Tibial nerve (tissue), 4 donors: ENCODE data around the gene GSX1. TPM values are rescaled to one million over a fixed set of nuclear protein-coding genes. Genes with fewer than 3 reads are reported as not detected.
"Not testable (repeated sequence)": the region's sequence is repeated elsewhere in the genome, so short reads cannot be mapped to it uniquely, and the experiment has no call there.

Experiments
- DNase-seq, 2 donors: peaks; one replicate each; pipeline ENCODE4 v3.0.0-alpha.2; 2019; ENCODE audit warnings: low spot score in 2 of 2
- H3K27ac ChIP-seq, 4 donors: fragments of 200-600 bp; sonication (generic) in 3 of 4; one replicate each; pipeline ENCODE4 v1.5.1; 2017 to 2019; ENCODE audit warnings: mild to moderate bottlenecking in 1 of 4
- H3K27me3 ChIP-seq, 2 donors: fragments of 200-600 bp; sonication (generic) in 1 of 2; one replicate each; pipeline versions ENCODE4 v1.5.1 to v1.6.0; 2017 to 2019
- H3K36me3 ChIP-seq, 3 donors: fragments of 200-600 bp; sonication (generic); one replicate each; pipeline ENCODE4 v1.5.1; 2018 to 2019
- H3K4me1 ChIP-seq, 4 donors: fragments of 200-600 bp; sonication (generic) in 3 of 4; one replicate each; pipeline ENCODE4 v1.5.1; 2017 to 2019
- H3K4me3 ChIP-seq, 4 donors: fragments of 200-600 bp; sonication (generic) in 3 of 4; one replicate each; pipeline ENCODE4 v1.5.1; 2017 to 2019; ENCODE audit warnings: mild to moderate bottlenecking in 1 of 4, moderate library complexity in 1 of 4
- H3K9me3 ChIP-seq, 4 donors: fragments of 200-600 bp; sonication (generic) in 3 of 4; one replicate each; pipeline ENCODE4 v1.5.1; 2017 to 2019
- EP300 ChIP-seq, 2 donors: sonication (generic); formaldehyde crosslinking; IDR thresholded peaks; one replicate each; pipeline ENCODE4 v1.6.1; 2017; ENCODE audit warnings: antibody characterized with exemption in 2 of 2, mild to moderate bottlenecking in 1 of 2
- POLR2A ChIP-seq, 2 donors: fragments of 450-650 bp; IDR thresholded peaks; one replicate each; pipeline ENCODE4 v1.6.1; 2017; ENCODE audit warnings: antibody characterized with exemption in 2 of 2, mild to moderate bottlenecking in 2 of 2, moderate library complexity in 2 of 2
- WGBS, 2 donors: methylation state at CpG; one replicate each; pipeline ENCODE4 v1.1.5; 2018; 5-methylcytosine and 5-hydroxymethylcytosine counted together
- total RNA-seq, 4 donors: library from RNA; depleted of rRNA; stranded (reverse); fragments of >200 nt; gene quantifications; one replicate each; pipeline ENCODE4 v1.1.0, GENCODE V29; 2016
- TF ChIP-seq, protein P1 (sequence below), 5 experiments: fragments of 200-600 bp in 3 of 5; fragments of 450-650 bp in 2 of 5; sonication (generic) in 3 of 5; IDR thresholded peaks; one replicate each; pipeline ENCODE4 v1.5.1; 2016 to 2019; ENCODE audit warnings: antibody characterized with exemption in 5 of 5, mild to moderate bottlenecking in 3 of 5, moderate library complexity in 2 of 5

GSX1 gene
- total RNA-seq, result not detected

DNA sequence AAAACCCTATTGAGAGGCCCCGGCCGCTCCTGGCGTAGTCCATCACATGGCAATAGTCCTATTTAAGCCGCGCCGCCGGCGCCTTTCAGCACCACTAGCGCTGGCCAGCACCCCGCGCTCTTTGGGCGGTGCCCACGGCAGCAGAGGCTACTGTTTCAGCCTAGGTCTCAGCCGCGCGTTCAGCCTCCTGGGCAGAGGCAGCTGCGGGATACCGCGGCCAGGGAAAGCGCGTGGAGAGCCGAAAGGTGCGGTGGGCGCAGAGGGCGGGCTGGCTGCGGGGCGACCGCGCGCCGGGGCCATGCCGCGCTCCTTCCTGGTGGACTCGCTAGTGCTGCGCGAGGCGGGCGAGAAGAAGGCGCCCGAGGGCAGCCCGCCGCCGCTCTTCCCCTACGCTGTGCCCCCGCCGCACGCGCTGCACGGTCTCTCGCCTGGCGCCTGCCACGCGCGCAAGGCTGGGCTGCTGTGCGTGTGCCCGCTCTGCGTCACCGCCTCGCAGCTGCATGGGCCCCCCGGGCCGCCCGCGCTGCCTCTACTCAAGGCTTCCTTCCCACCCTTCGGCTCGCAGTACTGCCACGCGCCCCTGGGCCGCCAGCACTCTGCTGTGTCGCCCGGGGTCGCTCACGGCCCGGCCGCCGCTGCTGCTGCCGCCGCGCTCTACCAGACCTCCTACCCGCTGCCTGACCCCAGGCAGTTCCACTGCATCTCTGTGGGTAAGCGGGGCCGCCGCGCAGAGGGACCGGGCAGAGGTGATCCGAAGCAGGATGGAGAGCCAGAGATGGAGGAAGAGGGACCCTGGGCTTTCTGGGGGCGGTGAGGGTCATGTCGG, at the start of gene GSX1:
GSX1 (plus strand) TSS at position 91 of the 826 bp plus-strand sequence; CDS start at position 299, 208 bp downstream.
- H3K4me1 ChIP-seq, result peaks cover 0 to 63% (median 29%) of the 10 kb centered on the region in 4 donors
- no peaks in the 10 kb centered on the region for H3K36me3 ChIP-seq
- no peak within 1 kb of the TSS for H3K27ac ChIP-seq
- H3K27me3 ChIP-seq, result peaks cover 2 to 100% of the 10 kb centered on the region in 2 donors
- H3K9me3 ChIP-seq, result no peaks in the 10 kb centered on the region
- WGBS, 2 donors, result 2% methylated on average over 25 to 58 of the region's 87 CpGs
- peak in 1 of 2 donors; percentile 19 for DNase-seq
- H3K4me3 ChIP-seq, result peak within 1 kb of the TSS; percentile 6 to 43 (median 38)
- TF ChIP-seq, protein P1, sequence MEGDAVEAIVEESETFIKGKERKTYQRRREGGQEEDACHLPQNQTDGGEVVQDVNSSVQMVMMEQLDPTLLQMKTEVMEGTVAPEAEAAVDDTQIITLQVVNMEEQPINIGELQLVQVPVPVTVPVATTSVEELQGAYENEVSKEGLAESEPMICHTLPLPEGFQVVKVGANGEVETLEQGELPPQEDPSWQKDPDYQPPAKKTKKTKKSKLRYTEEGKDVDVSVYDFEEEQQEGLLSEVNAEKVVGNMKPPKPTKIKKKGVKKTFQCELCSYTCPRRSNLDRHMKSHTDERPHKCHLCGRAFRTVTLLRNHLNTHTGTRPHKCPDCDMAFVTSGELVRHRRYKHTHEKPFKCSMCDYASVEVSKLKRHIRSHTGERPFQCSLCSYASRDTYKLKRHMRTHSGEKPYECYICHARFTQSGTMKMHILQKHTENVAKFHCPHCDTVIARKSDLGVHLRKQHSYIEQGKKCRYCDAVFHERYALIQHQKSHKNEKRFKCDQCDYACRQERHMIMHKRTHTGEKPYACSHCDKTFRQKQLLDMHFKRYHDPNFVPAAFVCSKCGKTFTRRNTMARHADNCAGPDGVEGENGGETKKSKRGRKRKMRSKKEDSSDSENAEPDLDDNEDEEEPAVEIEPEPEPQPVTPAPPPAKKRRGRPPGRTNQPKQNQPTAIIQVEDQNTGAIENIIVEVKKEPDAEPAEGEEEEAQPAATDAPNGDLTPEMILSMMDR (IDR thresholded peaks at IDR 0.05), result no peak
- TF ChIP-seq EP300 (IDR thresholded peaks at IDR 0.05) (no peak), POLR2A (IDR thresholded peaks at IDR 0.05) (no peak)

DNA sequence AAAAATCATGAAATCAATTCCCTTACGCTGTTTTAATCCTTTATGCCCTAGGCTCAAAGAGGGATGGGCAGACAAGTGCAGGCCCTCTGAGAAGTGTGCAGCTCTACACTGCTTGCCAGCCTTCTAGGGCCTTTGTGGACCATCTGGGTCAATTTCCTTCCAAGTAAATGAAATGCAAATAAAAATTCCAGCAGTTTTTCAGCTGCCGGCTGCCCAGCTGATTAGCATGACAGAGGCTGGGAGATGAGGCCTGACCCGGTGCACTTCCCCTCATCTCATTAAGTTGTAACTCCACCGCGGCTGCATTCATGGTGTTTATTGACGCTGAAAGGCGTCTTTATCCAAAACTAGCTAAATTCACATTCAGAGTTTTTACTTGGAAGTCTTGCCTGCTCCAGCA, 47.5 kb upstream of the GSX1 start:
- Histone ChIP-seq H3K27me3 (no peaks in the 10 kb centered on the region), H3K36me3 (no peaks in the 10 kb centered on the region), H3K4me1 (no peaks in the 10 kb centered on the region), H3K4me3 (no peak overlapping the region), H3K9me3 (peaks cover 0 to 5% (median 0%) of the 10 kb centered on the region in 4 donors), H3K27ac (no peak overlapping the region)
- WGBS, 2 donors, result 16 to 26% methylated on average over 7 of the region's 7 CpGs
- no peak for TF ChIP-seq POLR2A (IDR thresholded peaks at IDR 0.05)
- TF ChIP-seq, protein P1 (IDR thresholded peaks at IDR 0.05), result no peak
- TF ChIP-seq EP300 (IDR thresholded peaks at IDR 0.05), result no peak
- no peak for DNase-seq

- H3K27ac ChIP-seq, result no peak overlapping the region
- no peaks in the 10 kb centered on the region for H3K27me3 ChIP-seq
- 61 to 72% methylated on average over 5 of the region's 5 CpGs for WGBS, 2 donors
- H3K36me3 ChIP-seq, result no peaks in the 10 kb centered on the region
- no peak for DNase-seq
- H3K9me3 ChIP-seq, result peaks cover 0 to 5% (median 0%) of the 10 kb centered on the region in 4 donors
- no peaks in the 10 kb centered on the region for H3K4me1 ChIP-seq
- no peak overlapping the region for H3K4me3 ChIP-seq
- TF ChIP-seq EP300 (IDR thresholded peaks at IDR 0.05), result no peak
- TF ChIP-seq, protein P1 (IDR thresholded peaks at IDR 0.05), result no peak
- TF ChIP-seq POLR2A (IDR thresholded peaks at IDR 0.05), result no peak
Observed at GRCh38 chr13:27745301-27745700, 47.0 kb upstream of the GSX1 start.

DNA sequence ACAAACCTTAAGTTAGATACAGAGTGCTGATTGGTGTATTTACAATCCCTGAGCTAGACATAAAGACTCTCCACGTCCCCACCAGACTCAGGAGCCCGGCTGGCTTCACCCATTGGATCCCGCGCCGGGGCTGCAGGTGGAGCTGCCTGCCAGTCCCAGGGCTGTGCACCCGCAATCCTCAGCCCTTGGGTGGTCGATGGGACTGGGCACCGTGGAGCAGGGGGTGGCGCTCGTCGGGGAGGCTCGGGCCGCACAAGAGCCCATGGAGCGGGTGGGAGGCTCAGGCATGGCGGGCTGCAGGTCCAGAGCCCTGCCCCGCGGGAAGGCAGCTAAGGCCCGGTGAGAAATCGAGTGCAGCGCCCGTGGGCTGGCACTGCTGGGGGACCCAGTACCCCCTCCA, 44.1 kb upstream of the GSX1 start:
- H3K27me3 ChIP-seq, H3K4me3 ChIP-seq, H3K36me3 ChIP-seq, DNase-seq, H3K27ac ChIP-seq, H3K4me1 ChIP-seq, H3K9me3 ChIP-seq: not testable (repeated sequence)
- 94 to 95% methylated on average over 16 to 21 of the region's 21 CpGs for whole genome bisulfite sequencing, 2 donors

DNA sequence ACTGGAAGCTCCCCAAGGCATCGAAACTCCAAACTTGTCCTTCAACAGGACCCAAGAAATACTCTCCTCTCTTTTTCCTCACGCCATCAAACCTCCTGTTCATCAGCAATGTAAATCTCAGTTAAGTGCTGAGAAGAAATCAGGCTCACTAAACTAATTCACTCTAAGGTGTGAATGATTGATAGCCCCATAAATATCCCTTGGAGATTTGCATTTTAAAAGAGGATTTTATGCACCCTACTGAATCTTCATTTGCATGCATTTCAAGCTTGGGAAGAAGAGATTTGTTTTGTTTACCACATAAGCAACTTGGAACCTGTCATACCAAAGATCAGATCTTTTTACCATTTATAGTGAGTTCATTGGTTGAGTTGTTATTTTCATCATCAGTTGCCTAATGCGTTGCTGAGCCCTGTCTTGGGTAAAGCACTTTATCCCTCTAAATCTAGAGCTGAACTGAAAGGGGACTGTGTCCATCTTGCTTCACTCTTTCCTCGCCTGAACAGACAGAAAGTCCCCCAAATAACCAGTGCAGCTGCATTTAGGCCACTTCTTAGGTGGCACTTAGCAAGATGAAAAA, 40.2 kb upstream of the GSX1 start:
- H3K9me3 ChIP-seq, result peaks cover 0 to 5% (median 0%) of the 10 kb centered on the region in 4 donors
- no peaks in the 10 kb centered on the region for H3K36me3 ChIP-seq
- 36 to 37% methylated on average over 4 of the region's 4 CpGs for WGBS, 2 donors
- no peaks in the 10 kb centered on the region for H3K4me1 ChIP-seq
- TF ChIP-seq EP300 (IDR thresholded peaks at IDR 0.05) (no peak), POLR2A (IDR thresholded peaks at IDR 0.05) (no peak)
- TF ChIP-seq, protein P1 (IDR thresholded peaks at IDR 0.05), result no peak
- no peak for DNase-seq
- H3K4me3 ChIP-seq, result no peak overlapping the region
- no peak overlapping the region for H3K27ac ChIP-seq
- no peaks in the 10 kb centered on the region for H3K27me3 ChIP-seq
